Choroid plexus epithelial cell (primary cell): Measurements from ENCODE around the gene SLC26A8.

ENCODE experiments used
- DNase-seq: peaks from one replicate; pipeline ENCODE4 v3.0.0-alpha.2; 2010; ENCODE audit warnings: low read depth
- H3K4me3 ChIP-seq: 2 replicates; pipeline ENCODE4 v1.5.1; 2011; ENCODE audit warnings: low read depth, mild to moderate bottlenecking, control low read depth, low read length, moderate library complexity
- TF ChIP-seq, protein P1 (sequence below): conservative IDR thresholded peaks from 2 replicates; pipeline ENCODE4 v1.5.1; 2011; ENCODE audit warnings: low read depth, mild to moderate bottlenecking, control low read depth, inconsistent platforms, low read length, moderate library complexity

Gene SLC26A8

DNA sequence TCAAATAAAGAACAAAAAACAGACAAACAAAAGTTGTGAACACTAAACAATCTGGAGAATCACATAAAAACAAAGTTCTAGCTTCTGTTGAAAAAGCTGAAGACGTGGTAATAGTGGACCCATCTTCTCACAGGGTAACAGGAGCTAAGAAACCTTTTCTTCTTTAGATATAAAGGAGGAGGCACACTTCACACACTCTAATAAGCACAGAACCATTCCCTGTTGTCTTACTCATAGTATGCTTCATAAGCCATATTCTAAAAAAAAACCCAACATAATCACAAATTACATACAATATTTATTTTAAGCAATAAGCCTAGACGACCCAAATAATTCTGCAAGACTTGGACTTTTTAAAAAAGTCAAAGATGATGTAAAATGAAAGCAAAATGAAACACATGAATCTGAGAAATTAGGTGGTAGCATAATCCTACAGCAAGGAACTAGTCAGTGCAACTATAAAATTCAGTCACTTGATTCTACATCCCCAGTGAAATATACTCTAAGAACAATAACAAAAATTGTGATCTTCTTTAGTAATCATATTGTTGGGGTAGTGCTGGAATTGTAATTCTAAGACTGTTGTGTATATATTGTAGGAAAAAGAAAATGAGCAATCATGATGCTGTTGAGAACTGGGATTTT is 119.2 kb downstream of the SLC26A8 start:
- TF ChIP-seq, protein P1, sequence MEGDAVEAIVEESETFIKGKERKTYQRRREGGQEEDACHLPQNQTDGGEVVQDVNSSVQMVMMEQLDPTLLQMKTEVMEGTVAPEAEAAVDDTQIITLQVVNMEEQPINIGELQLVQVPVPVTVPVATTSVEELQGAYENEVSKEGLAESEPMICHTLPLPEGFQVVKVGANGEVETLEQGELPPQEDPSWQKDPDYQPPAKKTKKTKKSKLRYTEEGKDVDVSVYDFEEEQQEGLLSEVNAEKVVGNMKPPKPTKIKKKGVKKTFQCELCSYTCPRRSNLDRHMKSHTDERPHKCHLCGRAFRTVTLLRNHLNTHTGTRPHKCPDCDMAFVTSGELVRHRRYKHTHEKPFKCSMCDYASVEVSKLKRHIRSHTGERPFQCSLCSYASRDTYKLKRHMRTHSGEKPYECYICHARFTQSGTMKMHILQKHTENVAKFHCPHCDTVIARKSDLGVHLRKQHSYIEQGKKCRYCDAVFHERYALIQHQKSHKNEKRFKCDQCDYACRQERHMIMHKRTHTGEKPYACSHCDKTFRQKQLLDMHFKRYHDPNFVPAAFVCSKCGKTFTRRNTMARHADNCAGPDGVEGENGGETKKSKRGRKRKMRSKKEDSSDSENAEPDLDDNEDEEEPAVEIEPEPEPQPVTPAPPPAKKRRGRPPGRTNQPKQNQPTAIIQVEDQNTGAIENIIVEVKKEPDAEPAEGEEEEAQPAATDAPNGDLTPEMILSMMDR, result no peak
- no peak for DNase-seq
- no peak overlapping the region for H3K4me3 ChIP-seq

DNA sequence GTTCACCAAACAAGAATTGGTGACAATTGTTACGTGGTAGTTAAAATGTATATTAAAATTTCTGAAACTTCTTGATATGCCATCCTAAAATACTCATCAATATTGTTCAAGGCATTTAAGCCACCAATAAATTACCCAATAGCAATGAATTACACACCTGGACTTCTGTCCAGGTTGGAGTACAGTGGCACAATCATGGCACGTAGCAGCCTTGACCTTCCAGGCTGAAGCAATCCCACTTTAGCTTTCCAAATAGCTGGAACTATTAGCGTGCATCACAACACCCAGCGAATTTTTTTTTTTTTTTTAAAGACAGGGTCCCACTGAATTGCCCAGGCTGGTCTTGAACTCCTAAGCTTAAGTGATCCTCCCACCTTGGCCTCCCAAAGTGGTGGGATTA is 120.8 kb downstream of the SLC26A8 start:
- TF ChIP-seq, protein P1, result no peak
- H3K4me3 ChIP-seq, result no peak overlapping the region
- no peak for DNase-seq

DNA sequence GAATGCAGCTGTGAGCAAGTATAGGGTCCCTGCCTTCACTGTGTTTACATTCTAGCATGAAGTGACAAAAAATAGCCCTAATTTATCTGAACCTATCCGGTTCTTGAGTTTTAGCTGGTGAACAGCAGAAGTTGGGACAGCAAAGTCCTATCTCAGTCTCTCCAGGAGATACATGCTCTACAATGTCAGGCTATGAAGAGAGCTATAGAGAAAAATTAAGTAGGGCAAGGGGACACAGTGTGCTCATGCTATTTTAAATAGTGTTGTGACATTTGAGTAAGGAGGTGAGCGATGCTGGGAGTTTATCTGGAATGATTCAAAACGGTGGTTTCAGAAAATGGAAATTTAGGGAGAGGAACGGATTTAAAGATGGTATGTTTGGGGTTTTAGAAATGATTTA is 124.0 kb downstream of the SLC26A8 start:
- no peak for DNase-seq
- TF ChIP-seq, protein P1, result no peak

DNA sequence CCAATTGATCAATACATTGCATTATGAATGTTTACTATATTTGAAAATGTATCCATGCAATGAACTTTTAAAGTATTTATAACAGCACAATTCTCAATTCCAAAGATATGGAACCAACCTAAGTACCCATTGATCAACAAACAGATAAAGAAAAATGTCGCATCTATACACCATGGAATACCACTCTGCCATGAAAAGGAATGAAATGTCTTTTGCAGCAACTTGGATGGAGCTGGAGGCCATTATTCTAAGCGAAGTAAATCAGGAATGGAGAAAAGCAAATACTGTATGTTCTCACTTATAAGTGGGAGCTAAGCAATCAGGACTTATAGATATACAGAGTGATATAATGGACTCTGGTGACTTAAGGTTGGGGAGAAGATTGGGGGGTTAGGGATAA is 126.4 kb downstream of the SLC26A8 start:
- TF ChIP-seq, protein P1, result no peak
- no peak overlapping the region for H3K4me3 ChIP-seq
- no peak for DNase-seq

More for the DNA sequence above, 124.0 kb downstream of the SLC26A8 start:
- no peak overlapping the region for H3K4me3 ChIP-seq

DNA sequence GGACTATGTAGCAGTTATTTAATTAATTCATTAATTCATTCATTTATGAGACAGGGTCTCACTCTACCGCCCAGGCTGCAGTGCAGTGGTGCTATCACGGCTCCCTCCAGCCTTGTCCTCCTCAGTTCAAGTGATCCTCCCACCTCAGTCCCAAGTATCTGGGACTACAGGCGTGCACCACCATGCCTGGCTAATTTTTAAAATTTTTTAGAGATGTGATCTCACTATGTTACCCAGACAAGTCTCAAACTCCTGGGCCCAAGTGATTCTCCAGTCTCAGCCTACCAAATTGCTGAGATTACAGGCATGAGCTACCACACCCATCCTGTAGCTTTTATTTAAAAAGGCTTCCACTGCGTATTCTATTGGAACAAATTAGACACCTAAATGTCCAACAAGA is 127.0 kb downstream of the SLC26A8 start:
- no peak overlapping the region for H3K4me3 ChIP-seq
- TF ChIP-seq, protein P1, result no peak

DNA sequence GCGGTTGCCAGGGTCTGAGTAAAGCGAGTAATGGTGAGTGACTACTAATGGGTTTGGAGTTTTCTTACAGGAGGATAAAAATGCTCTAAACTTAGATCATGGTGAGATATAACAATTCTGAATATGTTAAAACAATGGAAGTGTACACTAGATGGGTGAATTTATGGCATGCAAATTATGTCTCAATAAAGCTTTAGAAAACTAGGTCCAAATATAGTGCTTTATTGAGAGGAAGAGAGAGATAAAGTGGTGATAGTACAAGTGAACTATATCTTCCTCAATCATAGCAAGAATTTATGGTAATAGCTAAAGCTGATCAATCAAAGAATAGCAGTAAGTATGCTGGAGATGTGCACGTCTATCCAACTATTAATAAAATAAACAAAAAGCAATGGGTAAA is 127.4 kb downstream of the SLC26A8 start:
- TF ChIP-seq, protein P1, result no peak
- no peak for DNase-seq
- no peak overlapping the region for H3K4me3 ChIP-seq

More for the DNA sequence above, 127.0 kb downstream of the SLC26A8 start:
- no peak for DNase-seq

DNA sequence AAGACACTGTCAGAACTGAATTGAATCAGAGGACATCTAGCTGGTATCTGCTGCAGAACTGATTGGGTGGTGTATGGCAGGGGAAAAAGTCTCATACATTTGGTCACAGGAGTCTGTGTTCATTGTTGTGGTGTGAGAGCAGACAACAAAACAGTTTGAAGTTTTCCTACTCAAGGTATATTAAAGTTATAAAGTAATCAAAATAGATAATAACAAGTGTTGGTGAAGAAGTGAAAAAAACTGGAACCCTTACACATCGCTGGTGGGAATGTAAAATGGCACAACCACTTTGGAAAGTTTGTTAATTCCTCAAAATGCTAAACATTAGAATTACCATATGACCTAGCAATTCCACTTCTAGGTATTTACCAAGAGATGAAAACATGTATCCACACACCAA is 128.2 kb downstream of the SLC26A8 start:
- TF ChIP-seq, protein P1, result no peak

More for the DNA sequence above, 128.2 kb downstream of the SLC26A8 start:
- no peak overlapping the region for H3K4me3 ChIP-seq
- DNase-seq, result no peak
